GOT3 (cell line): ENCODE data around the gene IZUMO1.
"Not testable (repeated sequence)": the region's sequence is repeated elsewhere in the genome, so short reads cannot be mapped to it uniquely, and the experiment has no call there.

Experiments
- DNase-seq: peaks from one replicate; lab custom pipeline; 2025; ENCODE audit warnings: mixed read lengths; lab: John Stamatoyannopoulos, UW

Gene IZUMO1

GRCh38 chr19:48746738-48747575, at the start of gene IZUMO1:
TSS of gene IZUMO1 (minus strand) at chr19:48746909. CDS start at chr19:48745859, 1,050 bp downstream.
- DNase-seq = no peak

- DNase-seq = no peak
These were observed 49.0 kb upstream of the IZUMO1 start for GRCh38 chr19:48795685-48796070.

GRCh38 chr19:48795055-48795684, 48.5 kb upstream of the IZUMO1 start:
- peak; percentile 66 for DNase-seq

- no peak for DNase-seq
These were observed 47.6 kb upstream of the IZUMO1 start for GRCh38 chr19:48794291-48794690.

- no peak for DNase-seq
These were observed 46.6 kb upstream of the IZUMO1 start for GRCh38 chr19:48793271-48793670.

- DNase-seq = not testable (repeated sequence)
These were observed 40.6 kb upstream of the IZUMO1 start for GRCh38 chr19:48787331-48787730.

GRCh38 chr19:48786422-48786821, 39.7 kb upstream of the IZUMO1 start:
- not testable (repeated sequence) for DNase-seq

- DNase-seq = no peak
These were observed 37.8 kb upstream of the IZUMO1 start for GRCh38 chr19:48784527-48784926.

GRCh38 chr19:48780631-48781391, 34.1 kb upstream of the IZUMO1 start:
- DNase-seq = no peak

- no peak for DNase-seq
These were observed 32.9 kb upstream of the IZUMO1 start for GRCh38 chr19:48779636-48780035.

- DNase-seq = no peak
These were observed 31.0 kb upstream of the IZUMO1 start for GRCh38 chr19:48777720-48778119.

GRCh38 chr19:48777139-48777538, 30.4 kb upstream of the IZUMO1 start:
- no peak for DNase-seq

- DNase-seq = no peak
These were observed 25.8 kb upstream of the IZUMO1 start for GRCh38 chr19:48772503-48772953.

- no peak for DNase-seq
These were observed 24.2 kb upstream of the IZUMO1 start for GRCh38 chr19:48770734-48771472.

- DNase-seq = no peak
These were observed 23.6 kb upstream of the IZUMO1 start for GRCh38 chr19:48770266-48770665.

GRCh38 chr19:48768994-48769713, 22.4 kb upstream of the IZUMO1 start:
- no peak for DNase-seq

- DNase-seq = not testable (repeated sequence)
These were observed 21.6 kb upstream of the IZUMO1 start for GRCh38 chr19:48768171-48768753.

- DNase-seq = not testable (repeated sequence)
These were observed 19.1 kb upstream of the IZUMO1 start for GRCh38 chr19:48765816-48766215.

GRCh38 chr19:48760504-48761205, 13.9 kb upstream of the IZUMO1 start:
- no peak for DNase-seq

- DNase-seq = no peak
These were observed 11.0 kb upstream of the IZUMO1 start for GRCh38 chr19:48757741-48758144.
